GM12878 (cell line): ENCODE measurements around the gene CD2AP. TPM values are rescaled to one million over a fixed set of nuclear protein-coding genes. Genes with fewer than 3 reads are reported as not detected.

ENCODE experiments used
- ATAC-seq: fragments of 200-7000 bp; cut with Tn5 transposase; 3 replicates; pipeline ENCODE4 v1.9.1; 2020; ENCODE audit warnings: mild to moderate bottlenecking, moderate library complexity
- BruUV-seq: library from RNA; stranded (reverse); fragments of 400-500 nt; replicated peaks from 2 replicates; lab custom pipeline; 2021; lab: Mats Ljungman, UMichigan
- CTCF ChIA-PET: fragments of 300-600 bp; sonication (Branson Sonifier 250); formaldehyde crosslinking; extraction: SDS; loops from one replicate; lab custom pipeline; 2021; ENCODE audit warnings: inconsistent platforms; lab: Yijun Ruan, JAX
- POLR2A ChIA-PET: fragments of 350-600 bp; formaldehyde crosslinking; extraction: SDS; loops from one replicate; lab custom pipeline; 2021; ENCODE audit warnings: inconsistent platforms; lab: Charles Lee
- RAD21 ChIA-PET: fragments of 300-600 bp; sonication (Branson Sonifier 250); formaldehyde crosslinking; loops from one replicate; lab custom pipeline; 2023; ENCODE audit warnings: antibody characterized with exemption; ENCODE audit not compliant: unreplicated experiment; lab: Charles Lee
- SMC1A ChIA-PET: fragments of 300-600 bp; sonication (Branson Sonifier 250); formaldehyde crosslinking; loops from one replicate; lab custom pipeline; 2023; ENCODE audit not compliant: unreplicated experiment, uncharacterized antibody; lab: Charles Lee
- DNase-seq: peaks from one replicate; pipeline ENCODE4 v3.0.0-alpha.2; 2011; ENCODE audit warnings: low read depth, low spot score
- FAIRE-seq: peaks from 3 replicates; lab custom pipeline; 2011; peaks lifted over from hg19 to GRCh38; lab: Jason Lieb, UNC
- H2AFZ ChIP-seq: 2 replicates; pipeline ENCODE4 v1.6.0; 2011; ENCODE audit warnings: low read depth, low read length, control low read depth; ENCODE audit not compliant: control insufficient read depth
- H3K27ac ChIP-seq: 2 replicates; pipeline ENCODE4 v1.5.1; 2011; ENCODE audit warnings: control low read depth; ENCODE audit not compliant: control insufficient read depth, insufficient read depth
- H3K27me3 ChIP-seq, 2 experiments: replicated peaks in 1 of 2; 2 replicates each; pipeline versions ENCODE4 v1.6.0 to v1.6.1; 2011; ENCODE audit warnings: low read length in 1 of 2; ENCODE audit not compliant: control insufficient read depth in 2 of 2, insufficient read depth in 2 of 2
- H3K36me3 ChIP-seq, 2 experiments: 2 replicates each; pipeline ENCODE4 v1.5.1; 2011; ENCODE audit warnings: low read length in 1 of 2; ENCODE audit not compliant: control insufficient read depth in 2 of 2, insufficient read depth in 2 of 2
- H3K4me1 ChIP-seq: 2 replicates; pipeline ENCODE4 v1.6.1; 2011; ENCODE audit warnings: mild to moderate bottlenecking, low read length, moderate library complexity, mixed read lengths; ENCODE audit not compliant: control insufficient read depth, insufficient read depth
- H3K4me2 ChIP-seq: 2 replicates; pipeline ENCODE4 v1.6.0; 2011; ENCODE audit warnings: control low read depth; ENCODE audit not compliant: control insufficient read depth, insufficient read depth
- H3K4me3 ChIP-seq: fragments of 200-600 bp; sonication (generic); 2 replicates; pipeline ENCODE4 v1.5.1; 2016
- H3K79me2 ChIP-seq: 2 replicates; pipeline ENCODE4 v1.6.0; 2011; ENCODE audit warnings: low read length; ENCODE audit not compliant: control insufficient read depth, insufficient read depth
- H3K9ac ChIP-seq: 2 replicates; pipeline ENCODE4 v1.8.0; 2011; ENCODE audit warnings: low read length, control low read depth, mixed read lengths; ENCODE audit not compliant: control insufficient read depth, insufficient read depth
- H3K9me3 ChIP-seq: replicated peaks from 3 replicates; pipeline ENCODE4 v1.5.1; 2011; ENCODE audit warnings: mild to moderate bottlenecking, low read length; ENCODE audit not compliant: control insufficient read depth, insufficient read depth
- H4K20me1 ChIP-seq: 2 replicates; pipeline ENCODE4 v1.6.0; 2011; ENCODE audit not compliant: control insufficient read depth, insufficient read depth
- ASH2L ChIP-seq: fragments of 300-600, 200-600 bp; sonication (generic); IDR thresholded peaks from 2 replicates; pipeline ENCODE4 v1.6.1; 2017; ENCODE audit warnings: low read depth, mild to moderate bottlenecking, borderline replicate concordance
- BMI1 ChIP-seq: fragments of 450-650 bp; IDR thresholded peaks from 2 replicates; pipeline ENCODE4 v1.6.1; 2016; ENCODE audit warnings: mild to moderate bottlenecking, moderate library complexity, borderline replicate concordance
- EED ChIP-seq: sonication (generic); IDR thresholded peaks from 2 replicates; pipeline ENCODE4 v1.6.1; 2016; ENCODE audit warnings: antibody characterized with exemption, low read depth
- ESRRA ChIP-seq: IDR thresholded peaks from 2 replicates; pipeline ENCODE4 v1.6.1; 2012; ENCODE audit warnings: mild to moderate bottlenecking, low read length, improper control_type of control experiment
- EZH2 ChIP-seq: IDR thresholded peaks from 2 replicates; pipeline ENCODE4 v1.6.1; 2012; ENCODE audit warnings: low read depth, mild to moderate bottlenecking, control low read depth, inconsistent platforms, low read length, borderline replicate concordance; ENCODE audit not compliant: control insufficient read depth
- FOS ChIP-seq: IDR thresholded peaks from 3 replicates; pipeline ENCODE4 v1.6.1; 2011; ENCODE audit warnings: borderline replicate concordance; ENCODE audit not compliant: insufficient read length; ENCODE audit errors: extremely low read depth
- FOXK2 ChIP-seq: fragments of 450-650 bp; IDR thresholded peaks from 2 replicates; pipeline ENCODE4 v1.6.1; 2017; ENCODE audit warnings: mild to moderate bottlenecking, moderate library complexity
- FOXM1 ChIP-seq: IDR thresholded peaks from 2 replicates; pipeline ENCODE4 v1.6.1; 2012; ENCODE audit warnings: low read depth, mild to moderate bottlenecking, inconsistent platforms, low read length, moderate library complexity
- GATAD2B ChIP-seq: fragments of 450-650 bp; conservative IDR thresholded peaks from 2 replicates; pipeline ENCODE4 v1.6.1; 2017; ENCODE audit warnings: low read depth, mild to moderate bottlenecking, moderate library complexity
- KDM1A ChIP-seq: fragments of 200-600 bp; sonication (generic); IDR thresholded peaks from 2 replicates; pipeline ENCODE4 v1.6.1; 2016; ENCODE audit warnings: borderline replicate concordance
- NBN ChIP-seq: fragments of 450-650 bp; IDR thresholded peaks from 2 replicates; pipeline ENCODE4 v1.6.1; 2016
- NFIC ChIP-seq: IDR thresholded peaks from 2 replicates; pipeline ENCODE4 v1.6.1; 2012; ENCODE audit warnings: low read depth, mild to moderate bottlenecking, inconsistent platforms, low read length, moderate library complexity
- POU2F2 ChIP-seq: IDR thresholded peaks from 3 replicates; pipeline ENCODE4 v1.6.1; 2011; ENCODE audit warnings: low read depth, mild to moderate bottlenecking, low read length, borderline replicate concordance
- RFX5 ChIP-seq: IDR thresholded peaks from 2 replicates; pipeline ENCODE4 v1.6.1; 2011; ENCODE audit warnings: low read depth, low read length, improper control_type of control experiment
- ZNF24 ChIP-seq: fragments of 450-650 bp; IDR thresholded peaks from 2 replicates; pipeline ENCODE4 v1.6.1; 2017; ENCODE audit warnings: antibody characterized with exemption, mild to moderate bottlenecking
- WGBS: methylation state at CpG from one replicate; pipeline ENCODE4 v1.1.6; 2016; ENCODE audit warnings: low lambda C conversion rate; ENCODE audit not compliant: insufficient replicate concordance, insufficient coverage; ENCODE audit errors: missing lambda C conversion rate; 5-methylcytosine and 5-hydroxymethylcytosine counted together
- in situ Hi-C: fragments of 300-500 bp; cut with MboI; formaldehyde crosslinking; loops from 9 replicates; pipeline ENCODE4 v1.14.3; 2018; ENCODE audit warnings: mixed read lengths
- intact Hi-C: fragments of 100-400 bp; cut with micrococcal nuclease; formaldehyde crosslinking; loops from one replicate; pipeline ENCODE4 v1.14.2; 2022; ENCODE audit not compliant: unreplicated experiment
- polyA plus RNA-seq, 11 experiments: library from polyadenylated mRNA; depleted of rRNA in 4 of 11; unstranded in 6 of 11; stranded (reverse) in 5 of 11; fragments of >200 nt; fragmentation: Nextera tagmentation in 4 of 11; fragmentation: Illumina TruSeq in 1 of 11; extraction: Ambion mirVana in 4 of 11; extraction: Trizol in 1 of 11; gene quantifications; 1 replicate in 1 of 11; 2 replicates in 10 of 11; pipeline versions ENCODE4 v1.2.1 to v1.2.3, GENCODE V29; 2011 to 2016; ENCODE audit warnings: inconsistent platforms in 2 of 11, missing spikeins in 2 of 11, low read depth in 1 of 11
- total RNA-seq, 4 experiments: library from RNA; depleted of rRNA in 3 of 4; stranded (reverse); fragments of >200 nt in 3 of 4; fragmentation: Illumina TruSeq in 1 of 4; extraction: Trizol in 1 of 4; gene quantifications; 2 replicates each; pipeline versions ENCODE4 v1.2.1 to v1.2.3, GENCODE V29; 2013 to 2021
- TF ChIP-seq, protein P1 (sequence below): fragments of 450-650 bp; IDR thresholded peaks from 2 replicates; pipeline ENCODE4 v1.6.1; 2017; ENCODE audit warnings: borderline replicate concordance
- TF ChIP-seq, protein P2 (sequence below): fragments of 450-650 bp; IDR thresholded peaks from 2 replicates; pipeline ENCODE4 v1.6.1; 2018; ENCODE audit warnings: borderline replicate concordance, mild to moderate bottlenecking; ENCODE audit not compliant: partially characterized antibody
- TF ChIP-seq, protein P3 (sequence below): IDR thresholded peaks from 2 replicates; pipeline ENCODE4 v1.6.1; 2012; ENCODE audit warnings: low read depth, low read length, improper control_type of control experiment

CD2AP gene
- total and polyA plus RNA-seq, 10 of the 15 experiments (the other 5 are each of a cell fraction or from before 2014, with no cell fraction given), result 5.4 to 46.6 (median 20.9) TPM

DNA sequence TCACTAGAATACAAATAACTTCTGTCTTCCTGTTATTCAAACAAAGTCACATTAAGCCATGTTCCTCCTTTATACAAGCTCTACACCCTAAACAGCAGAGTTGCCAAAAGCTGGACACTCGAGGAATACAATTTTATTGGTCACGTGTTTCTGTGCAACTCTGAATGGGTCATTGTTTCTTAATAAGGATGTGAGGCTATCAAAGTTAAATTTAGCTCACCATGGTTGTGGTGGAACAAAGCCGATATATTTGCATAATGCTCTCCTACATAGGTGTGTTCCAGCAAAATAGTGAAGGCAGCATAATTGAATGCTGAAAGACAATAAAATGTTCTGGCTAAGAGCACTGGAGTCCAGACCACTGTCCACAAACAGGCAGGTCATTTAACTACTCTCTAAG, 36.9 kb upstream of the CD2AP start:
- no peak overlapping the region for H2AFZ ChIP-seq
- WGBS, result 0% methylated on average over 3 of the region's 3 CpGs
- H3K27ac ChIP-seq, result 0 out of 2 replicates have a peak overlapping the region, but pooled peaks have one; percentile 32
- intact Hi-C loops (loop anchor here (2.0 kb wide), 1 partner anchor 20 kb away; no protein-coding TSS in a partner anchor), in situ Hi-C loops (no loop called here)
- FAIRE-seq (peak; percentile 71), DNase-seq (peak; percentile 47), ATAC-seq (peak; percentile 76)
- CTCF ChIA-PET, result interaction anchor here (0.7 to 1.2 kb wide), 4 partner anchors 28 to 294 kb away, joined by 3 to 4 read pairs (median 3); no protein-coding TSS in a partner anchor
- no peaks in the 10 kb centered on the region for H3K27me3 ChIP-seq
- no peaks in the 10 kb centered on the region; the same call in 2 of the 3 replicates for H3K9me3 ChIP-seq
- no peaks in the 10 kb centered on the region for H4K20me1 ChIP-seq
- SMC1A ChIA-PET, result interaction anchor here (0.8 to 1.7 kb wide), 5 partner anchors 12 to 73 kb away, joined by 3 to 5 read pairs (median 4); no protein-coding TSS in a partner anchor
- peaks cover 36% of the 10 kb centered on the region for H3K4me1 ChIP-seq
- POLR2A ChIA-PET, result interaction anchor here (1.0 kb wide), 1 partner anchor 21 kb away, joined by 3 read pairs; no protein-coding TSS in a partner anchor
- RAD21 ChIA-PET, result interaction anchor here (0.7 to 2.5 kb wide), 6 partner anchors 15 to 339 kb away, joined by 3 to 22 read pairs (median 3); partner anchors contain the start of gene CD2AP
- H3K4me3 ChIP-seq, result no peak overlapping the region; the same call in 1 of the 2 replicates
- BruUV-seq, result no TSS peak
- no peaks in the 10 kb centered on the region for H3K79me2 ChIP-seq
- peak overlapping the region; percentile 79 for H3K4me2 ChIP-seq
- no peak overlapping the region for H3K9ac ChIP-seq
- no peaks in the 10 kb centered on the region for H3K36me3 ChIP-seq
- no peak for TF ChIP-seq EZH2
- TF ChIP-seq FOS, result no peak
- no peak for TF ChIP-seq RFX5
- TF ChIP-seq BMI1, result no peak
- TF ChIP-seq ZNF24, result no peak
- TF ChIP-seq, protein P1, sequence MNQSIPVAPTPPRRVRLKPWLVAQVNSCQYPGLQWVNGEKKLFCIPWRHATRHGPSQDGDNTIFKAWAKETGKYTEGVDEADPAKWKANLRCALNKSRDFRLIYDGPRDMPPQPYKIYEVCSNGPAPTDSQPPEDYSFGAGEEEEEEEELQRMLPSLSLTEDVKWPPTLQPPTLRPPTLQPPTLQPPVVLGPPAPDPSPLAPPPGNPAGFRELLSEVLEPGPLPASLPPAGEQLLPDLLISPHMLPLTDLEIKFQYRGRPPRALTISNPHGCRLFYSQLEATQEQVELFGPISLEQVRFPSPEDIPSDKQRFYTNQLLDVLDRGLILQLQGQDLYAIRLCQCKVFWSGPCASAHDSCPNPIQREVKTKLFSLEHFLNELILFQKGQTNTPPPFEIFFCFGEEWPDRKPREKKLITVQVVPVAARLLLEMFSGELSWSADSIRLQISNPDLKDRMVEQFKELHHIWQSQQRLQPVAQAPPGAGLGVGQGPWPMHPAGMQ, result no peak
- TF ChIP-seq, protein P2, sequence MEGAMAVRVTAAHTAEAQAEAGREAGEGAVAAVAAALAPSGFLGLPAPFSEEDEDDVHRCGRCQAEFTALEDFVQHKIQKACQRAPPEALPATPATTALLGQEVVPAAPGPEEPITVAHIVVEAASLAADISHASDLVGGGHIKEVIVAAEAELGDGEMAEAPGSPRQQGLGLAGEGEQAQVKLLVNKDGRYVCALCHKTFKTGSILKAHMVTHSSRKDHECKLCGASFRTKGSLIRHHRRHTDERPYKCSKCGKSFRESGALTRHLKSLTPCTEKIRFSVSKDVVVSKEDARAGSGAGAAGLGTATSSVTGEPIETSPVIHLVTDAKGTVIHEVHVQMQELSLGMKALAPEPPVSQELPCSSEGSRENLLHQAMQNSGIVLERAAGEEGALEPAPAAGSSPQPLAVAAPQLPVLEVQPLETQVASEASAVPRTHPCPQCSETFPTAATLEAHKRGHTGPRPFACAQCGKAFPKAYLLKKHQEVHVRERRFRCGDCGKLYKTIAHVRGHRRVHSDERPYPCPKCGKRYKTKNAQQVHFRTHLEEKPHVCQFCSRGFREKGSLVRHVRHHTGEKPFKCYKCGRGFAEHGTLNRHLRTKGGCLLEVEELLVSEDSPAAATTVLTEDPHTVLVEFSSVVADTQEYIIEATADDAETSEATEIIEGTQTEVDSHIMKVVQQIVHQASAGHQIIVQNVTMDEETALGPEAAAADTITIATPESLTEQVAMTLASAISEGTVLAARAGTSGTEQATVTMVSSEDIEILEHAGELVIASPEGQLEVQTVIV, result no peak
- no peak for TF ChIP-seq EED
- TF ChIP-seq, protein P3, sequence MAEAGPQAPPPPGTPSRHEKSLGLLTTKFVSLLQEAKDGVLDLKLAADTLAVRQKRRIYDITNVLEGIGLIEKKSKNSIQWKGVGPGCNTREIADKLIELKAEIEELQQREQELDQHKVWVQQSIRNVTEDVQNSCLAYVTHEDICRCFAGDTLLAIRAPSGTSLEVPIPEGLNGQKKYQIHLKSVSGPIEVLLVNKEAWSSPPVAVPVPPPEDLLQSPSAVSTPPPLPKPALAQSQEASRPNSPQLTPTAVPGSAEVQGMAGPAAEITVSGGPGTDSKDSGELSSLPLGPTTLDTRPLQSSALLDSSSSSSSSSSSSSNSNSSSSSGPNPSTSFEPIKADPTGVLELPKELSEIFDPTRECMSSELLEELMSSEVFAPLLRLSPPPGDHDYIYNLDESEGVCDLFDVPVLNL, result no peak
- TF ChIP-seq FOXK2, result no peak
- TF ChIP-seq NBN, result no peak
- no peak for TF ChIP-seq ASH2L
- no peak for TF ChIP-seq ESRRA
- TF ChIP-seq NFIC, result 0 out of 2 replicates have a peak, but pooled peaks have one; percentile 20
- TF ChIP-seq FOXM1, result no peak
- no peak for TF ChIP-seq GATAD2B
- no peak for TF ChIP-seq KDM1A
- TF ChIP-seq POU2F2, result peak; percentile 98
